ENCODE data around the gene FGGY. TPM values are rescaled to one million over a fixed set of nuclear protein-coding genes. Genes with fewer than 3 reads are reported as not detected.
"Not testable (repeated sequence)": the region's sequence is repeated elsewhere in the genome, so short reads cannot be mapped to it uniquely, and the experiment has no call there.

FGGY gene
- polyA plus RNA-seq, 1 donor = 11.6 TPM

DNA sequence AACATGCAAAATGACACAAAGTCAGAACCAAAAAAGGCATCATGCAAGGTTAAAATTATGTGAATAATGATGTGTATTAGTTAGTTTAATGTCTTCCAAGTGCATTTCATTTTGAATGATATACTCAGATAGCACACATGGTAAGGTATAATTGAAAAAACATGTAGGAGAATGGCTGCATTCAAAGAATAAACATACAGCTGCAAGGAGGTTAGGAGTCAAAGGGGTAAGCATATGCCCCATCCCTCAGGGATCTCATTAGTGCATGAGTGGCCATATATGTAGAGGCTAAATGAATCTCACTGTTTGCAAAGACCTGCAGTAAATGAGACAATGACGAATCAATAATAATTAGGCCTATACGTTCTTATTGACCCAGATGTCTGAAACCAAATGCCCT lies 338.2 kb downstream of the FGGY start:
- DNase-seq (ENCODE audit: low read depth) = no peak

DNA sequence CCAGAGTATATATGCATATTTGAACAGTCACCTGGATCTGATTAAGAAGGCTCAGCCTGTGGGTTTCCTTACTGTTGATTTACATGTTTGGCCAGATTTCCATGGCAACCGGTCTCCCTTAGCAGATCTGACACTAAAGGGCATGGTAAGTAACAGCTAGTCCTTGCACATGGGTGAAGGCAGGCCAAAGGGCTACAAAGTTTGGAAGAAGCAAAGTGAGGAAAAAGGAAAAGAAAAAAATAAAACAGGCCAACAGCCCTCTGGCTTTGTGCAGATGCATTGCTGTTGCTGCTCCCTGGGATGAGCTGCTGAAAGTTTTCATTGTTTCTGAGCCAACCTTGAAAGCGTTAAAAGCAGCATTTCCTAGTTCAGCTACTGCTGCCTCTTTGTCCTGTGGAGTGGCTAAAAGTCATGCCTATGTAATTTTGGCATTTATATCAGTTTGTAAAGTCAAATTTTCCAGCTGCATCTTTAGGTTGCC lies 341.4 kb downstream of the FGGY start:
- peak; percentile 45 for DNase-seq (ENCODE audit: low read depth)

DNA sequence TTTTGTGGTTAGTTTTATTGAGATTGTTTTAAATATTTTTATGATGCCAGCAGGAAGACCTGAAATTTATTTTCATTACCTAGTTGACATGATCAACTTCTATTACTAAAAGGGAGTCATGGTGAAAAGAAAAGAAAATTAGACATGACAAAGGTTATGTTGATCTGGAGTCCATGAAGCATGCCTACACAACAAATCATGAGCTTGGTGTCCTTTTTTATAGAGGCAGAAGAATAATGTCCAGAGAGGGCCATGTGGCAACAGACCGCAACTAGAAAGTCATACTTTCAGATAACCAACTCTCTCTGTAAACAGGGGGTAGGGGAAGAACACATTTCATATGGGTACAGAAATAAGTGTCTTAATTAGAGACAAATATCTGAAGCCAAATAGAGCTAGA lies 342.4 kb downstream of the FGGY start:
- no peak for DNase-seq (ENCODE audit: low read depth)

DNA sequence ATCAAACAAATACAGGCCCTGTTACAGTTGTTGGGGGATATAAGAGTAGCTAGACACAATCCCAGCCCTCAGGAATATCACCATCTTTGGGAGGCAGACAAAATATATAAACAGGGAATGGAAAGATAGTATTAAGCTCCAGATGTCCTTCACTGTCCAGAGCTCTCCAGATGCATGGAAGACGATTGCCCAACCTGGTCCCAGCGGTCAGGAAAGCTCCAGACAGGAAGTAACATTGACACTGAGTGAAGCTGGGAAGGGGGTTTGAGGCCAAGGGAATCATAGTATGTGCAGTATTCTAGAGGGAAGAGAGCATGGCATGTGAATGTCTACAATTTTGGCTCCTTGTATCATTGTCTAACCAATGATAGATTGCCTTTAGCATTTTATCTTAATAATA lies 344.0 kb downstream of the FGGY start:
- peak; percentile 26 for DNase-seq (ENCODE audit: low read depth)

DNA sequence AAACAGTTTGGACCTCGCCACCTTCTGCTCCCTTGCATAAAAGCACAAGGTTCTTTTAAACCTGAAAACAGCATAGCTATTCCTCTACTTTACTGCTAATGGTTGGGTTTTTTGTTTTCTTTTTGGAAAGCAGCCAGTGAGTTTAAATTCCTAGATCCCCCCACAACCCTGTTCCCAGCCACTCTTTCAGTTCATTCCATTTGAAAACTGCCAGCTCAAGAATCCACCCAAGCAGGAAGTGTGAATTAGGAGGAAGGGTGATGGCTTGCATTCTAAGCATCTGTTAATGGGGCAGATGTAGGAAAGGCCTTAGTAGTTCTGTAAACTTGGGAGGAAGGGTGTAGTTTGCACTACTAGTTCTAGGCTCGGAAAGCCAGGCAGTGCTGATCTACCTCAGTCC lies 344.9 kb downstream of the FGGY start:
- DNase-seq (ENCODE audit: low read depth) = no peak

DNA sequence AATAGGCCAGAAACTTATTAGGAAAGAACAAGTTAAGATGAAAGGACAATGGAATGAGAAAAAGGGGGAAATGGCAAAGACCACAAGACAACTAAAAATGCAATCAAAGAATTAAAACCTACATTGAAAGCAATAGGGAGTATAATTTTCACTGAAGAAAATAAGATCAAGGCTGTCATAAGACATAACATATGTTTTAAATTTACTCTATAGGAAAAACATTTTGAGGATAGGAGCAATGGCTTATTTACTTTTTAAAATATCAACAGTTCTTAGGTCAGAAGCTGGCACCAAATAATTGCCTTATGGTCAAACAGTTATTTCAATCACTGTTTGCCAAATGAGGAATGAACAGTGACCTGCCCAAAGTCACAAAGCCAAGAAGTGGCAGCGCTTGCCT lies 346.6 kb downstream of the FGGY start:
- DNase-seq (ENCODE audit: low read depth) = no peak

DNA sequence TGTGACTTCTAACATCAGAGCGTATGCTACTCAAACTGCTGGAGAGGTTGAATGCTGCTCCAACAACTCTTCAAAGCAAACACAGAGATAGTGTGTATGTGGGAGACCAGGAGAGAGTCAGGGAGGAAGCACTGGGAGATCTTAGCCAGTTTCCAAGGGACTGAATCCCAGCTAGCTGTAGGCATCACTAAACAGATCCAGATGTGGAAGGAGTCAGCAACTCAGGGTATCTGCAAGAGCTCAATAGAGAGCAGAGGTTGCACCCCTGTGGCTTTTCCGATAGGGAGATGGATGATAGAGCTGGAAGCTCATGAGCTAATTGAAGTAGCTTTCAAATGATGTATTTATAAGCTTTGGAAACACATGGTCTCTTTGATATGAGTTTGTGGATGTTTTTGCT lies 349.0 kb downstream of the FGGY start:
- DNase-seq (ENCODE audit: low read depth) = no peak

DNA sequence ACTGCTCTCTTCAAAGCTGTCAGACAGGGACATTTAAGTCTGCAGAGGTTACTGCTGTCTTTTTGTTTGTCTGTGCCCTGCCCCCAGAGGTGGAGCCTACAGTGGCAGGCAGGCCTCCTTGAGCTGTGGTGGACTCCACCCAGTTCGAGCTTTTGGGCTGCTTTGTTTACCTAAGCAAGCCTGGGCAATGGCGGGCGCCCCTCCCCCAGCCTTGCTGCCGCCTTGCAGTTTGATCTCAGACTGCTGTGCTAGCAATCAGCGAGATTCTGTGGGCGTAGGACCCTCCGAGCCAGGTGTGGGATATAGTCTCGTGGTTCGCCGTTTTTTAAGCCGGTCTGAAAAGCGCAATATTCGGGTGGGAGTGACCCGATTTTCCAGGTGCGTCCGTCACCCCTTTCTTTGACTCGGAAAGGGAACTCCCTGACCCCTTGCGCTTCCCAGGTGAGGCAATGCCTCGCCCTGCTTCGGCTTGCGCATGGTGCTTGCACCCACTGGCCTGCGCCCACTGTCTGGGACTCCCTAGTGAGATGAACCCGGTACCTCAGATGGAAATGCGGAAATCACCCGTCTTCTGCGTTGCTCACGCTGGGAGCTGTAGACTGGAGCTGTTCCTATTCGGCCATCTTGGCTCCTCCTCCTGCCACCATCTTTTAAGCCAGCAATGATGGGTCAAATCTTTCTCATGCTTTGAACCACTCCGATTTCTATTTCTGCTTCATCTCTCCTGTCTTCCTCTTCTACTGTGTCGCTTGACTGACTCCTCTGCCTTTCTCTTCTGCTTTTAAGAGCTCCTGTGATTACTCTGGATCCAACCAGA lies 356.5 kb downstream of the FGGY start:
- not testable (repeated sequence) for DNase-seq (ENCODE audit: low read depth)

DNA sequence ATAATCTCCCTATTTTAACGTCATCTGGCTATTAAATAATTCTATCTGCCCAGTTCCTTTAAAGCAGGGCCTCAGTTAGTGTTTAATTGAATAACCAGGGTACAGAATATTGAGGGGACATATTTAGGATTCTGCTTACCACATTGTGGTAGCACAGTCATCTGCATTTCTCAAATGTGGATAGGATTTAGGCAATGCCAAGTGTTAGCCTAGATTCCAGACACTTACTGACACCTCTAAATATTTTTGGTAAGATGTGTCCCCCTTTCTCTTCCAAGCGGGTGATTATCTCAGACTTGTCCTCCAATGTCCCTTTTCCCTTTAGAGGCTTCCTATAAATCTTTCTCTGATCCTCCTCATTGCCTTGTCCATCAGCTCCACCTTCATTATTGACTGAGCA lies 357.1 kb downstream of the FGGY start:
- DNase-seq (ENCODE audit: low read depth) = no peak

DNA sequence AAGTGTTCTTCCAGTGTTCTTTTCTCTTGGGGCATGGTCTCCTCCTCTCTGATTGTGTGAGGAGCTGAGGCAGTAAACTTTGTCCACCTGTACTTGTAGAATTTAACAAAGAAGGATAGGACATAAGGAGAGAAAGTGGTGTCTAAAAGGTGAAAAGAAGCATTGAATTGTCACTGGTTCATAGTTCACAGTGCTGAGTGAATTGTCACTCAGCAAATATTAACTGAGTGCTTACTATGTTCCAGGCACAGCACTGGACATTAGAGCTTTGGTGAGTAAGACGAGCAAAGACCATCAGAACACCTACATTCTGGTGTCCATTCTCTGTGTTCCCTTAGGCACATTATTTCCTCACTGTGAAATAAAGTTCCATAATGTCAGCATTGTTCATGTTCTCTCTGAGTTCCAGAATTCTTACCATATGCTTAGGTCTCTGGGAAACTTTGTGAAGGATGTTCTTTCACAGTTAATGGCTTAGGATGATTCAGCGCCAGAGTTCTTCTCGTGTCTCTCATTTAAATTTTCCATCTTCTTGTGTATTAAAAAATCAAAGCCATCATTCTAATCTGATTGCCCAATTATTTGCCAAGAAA lies 361.1 kb downstream of the FGGY start:
- DNase-seq (ENCODE audit: low read depth) = no peak

DNA sequence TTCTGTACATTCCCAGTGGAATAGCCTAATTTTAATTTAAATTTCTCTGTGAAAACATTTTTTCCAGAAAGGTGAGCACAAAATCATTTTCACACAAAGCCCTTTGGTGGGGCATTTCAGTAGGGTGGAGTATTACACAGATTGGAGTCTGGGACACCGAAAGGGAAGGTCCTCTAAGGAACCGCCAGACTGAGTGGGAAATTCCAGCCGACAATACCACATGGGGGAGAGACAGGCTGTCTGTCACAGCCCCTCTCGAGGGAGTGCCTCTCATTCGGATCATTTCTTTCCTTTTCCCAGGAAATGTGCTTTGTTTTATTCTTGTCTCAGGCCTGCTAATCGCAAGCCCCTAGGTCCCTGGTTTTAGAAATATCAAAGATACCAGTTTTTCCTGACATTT lies 367.3 kb downstream of the FGGY start:
- no peak for DNase-seq (ENCODE audit: low read depth)

DNA sequence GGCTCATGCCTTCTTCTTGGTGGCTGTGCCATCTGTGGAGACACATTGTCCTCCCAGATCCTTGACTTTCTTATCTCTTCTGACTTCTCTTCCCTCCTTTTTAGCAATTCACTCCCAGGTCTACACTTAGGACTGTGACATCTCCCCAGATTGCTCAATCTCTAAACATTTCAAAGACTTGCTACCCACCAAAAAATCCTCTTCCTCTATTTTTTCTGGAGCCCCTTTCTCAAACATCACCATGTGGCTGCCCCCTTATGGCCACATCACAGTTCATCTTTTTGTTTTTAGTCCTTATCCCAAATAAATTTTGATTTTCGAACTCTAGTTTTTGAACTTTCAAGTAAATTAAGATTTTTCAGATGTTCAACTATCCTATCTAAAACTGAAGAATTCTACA lies 369.2 kb downstream of the FGGY start:
- no peak for DNase-seq (ENCODE audit: low read depth)

DNA sequence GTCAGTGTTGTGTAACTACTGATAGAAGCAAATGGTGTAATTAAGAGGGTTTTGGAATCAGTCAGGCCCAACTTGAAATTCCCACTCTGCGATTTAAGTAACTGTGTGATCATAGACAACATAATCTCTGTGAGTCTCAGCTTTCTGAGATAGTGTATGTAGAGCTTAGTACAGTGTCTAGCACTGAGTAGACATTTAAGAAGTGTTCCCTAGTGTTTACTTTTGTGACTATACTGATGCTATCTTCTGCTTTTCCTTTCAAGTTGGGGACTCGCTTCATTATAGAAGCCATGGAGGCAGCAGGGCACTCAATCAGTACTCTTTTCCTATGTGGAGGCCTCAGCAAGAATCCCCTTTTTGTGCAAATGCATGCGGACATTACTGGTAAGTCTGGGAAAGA lies 370.1 kb downstream of the FGGY start:
- no peak for DNase-seq (ENCODE audit: low read depth)

DNA sequence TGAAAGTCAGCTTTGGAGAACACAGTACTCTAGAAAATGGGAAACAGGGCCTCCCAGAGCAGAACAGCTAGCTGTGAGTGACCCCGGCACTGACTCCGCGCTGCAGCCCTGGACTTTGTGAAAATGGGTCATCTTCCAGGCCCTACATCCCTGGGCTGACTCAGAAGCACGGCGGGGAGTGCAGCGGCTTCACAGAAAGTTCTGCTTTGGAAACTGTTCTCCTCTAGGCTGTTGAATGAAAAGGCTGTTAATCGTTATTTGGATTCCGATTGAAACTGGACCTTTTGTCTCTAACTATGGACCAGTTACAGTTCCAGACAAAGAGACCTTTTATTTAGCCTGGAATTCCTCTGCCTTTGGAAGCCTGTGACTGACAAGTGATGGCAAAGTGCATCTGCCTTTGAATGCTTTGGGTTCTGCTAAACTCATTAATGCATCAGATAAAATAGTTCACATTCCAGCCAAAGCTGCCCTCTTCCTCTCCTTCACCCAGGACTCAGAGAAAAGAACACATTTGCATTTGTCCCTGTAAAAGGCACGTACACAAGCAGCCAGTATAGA lies 372.9 kb downstream of the FGGY start:
- DNase-seq (ENCODE audit: low read depth) = no peak

DNA sequence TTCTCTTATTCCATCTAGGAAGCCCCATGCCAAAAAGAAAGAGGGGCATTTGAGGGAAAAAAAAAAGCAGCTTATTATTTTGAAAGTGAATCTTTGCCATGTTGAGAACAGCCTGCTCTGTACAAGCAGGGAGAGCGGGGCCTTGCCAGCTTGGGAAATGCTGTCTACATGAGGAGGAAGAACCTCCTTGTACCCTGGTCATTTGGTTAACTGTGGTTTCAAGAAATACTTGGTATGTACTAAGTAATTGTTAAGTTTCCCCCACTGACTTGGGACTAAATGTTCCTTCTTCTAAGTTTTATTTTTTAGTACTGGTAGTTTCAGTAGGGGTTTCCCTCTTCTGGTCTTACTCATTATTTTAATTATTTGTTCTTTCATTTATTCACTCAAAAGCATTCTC lies 373.8 kb downstream of the FGGY start:
- DNase-seq (ENCODE audit: low read depth) = no peak

DNA sequence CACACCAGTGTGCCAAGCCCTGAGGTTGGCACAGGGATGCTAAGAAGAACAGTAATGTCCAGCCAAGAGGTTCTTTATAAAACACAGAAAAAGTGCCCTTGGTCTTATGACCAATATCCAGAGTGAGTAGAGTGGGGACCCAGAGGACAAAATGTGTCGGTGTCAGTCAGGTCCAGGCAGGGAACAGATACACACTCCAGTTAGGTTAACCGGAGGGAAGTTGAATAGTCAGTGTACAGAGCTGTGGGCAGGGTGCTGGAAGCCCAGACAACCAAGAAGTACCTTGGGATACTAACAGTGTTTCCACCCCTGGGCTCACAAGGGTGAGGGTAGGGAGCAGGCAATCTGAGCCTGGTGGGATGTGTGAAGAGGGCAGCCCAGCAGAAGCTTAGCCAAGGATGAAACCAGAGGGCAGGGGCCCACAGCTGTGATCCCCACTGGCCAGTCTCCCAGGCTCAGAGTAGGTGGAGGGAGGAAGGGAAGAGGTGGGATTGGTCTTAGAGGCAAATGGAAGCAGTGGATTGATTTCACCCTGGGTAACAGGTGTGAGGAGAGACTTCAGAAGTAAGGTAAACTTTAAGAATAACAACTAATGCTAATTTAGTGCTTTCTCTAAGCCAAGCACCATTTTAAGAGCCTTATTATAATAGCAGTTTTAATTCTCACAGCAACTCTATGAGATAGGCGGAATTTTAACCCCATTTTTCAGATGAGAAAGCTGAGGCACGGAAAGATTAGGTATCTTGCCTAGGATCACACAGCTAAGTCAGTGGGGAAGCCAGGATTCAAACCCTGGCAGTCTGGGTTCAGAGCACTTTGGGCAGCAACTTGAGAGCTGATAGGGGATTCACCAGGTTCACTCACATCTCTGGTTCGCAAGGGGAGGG lies 374.4 kb downstream of the FGGY start:
- no peak for DNase-seq (ENCODE audit: low read depth)

DNA sequence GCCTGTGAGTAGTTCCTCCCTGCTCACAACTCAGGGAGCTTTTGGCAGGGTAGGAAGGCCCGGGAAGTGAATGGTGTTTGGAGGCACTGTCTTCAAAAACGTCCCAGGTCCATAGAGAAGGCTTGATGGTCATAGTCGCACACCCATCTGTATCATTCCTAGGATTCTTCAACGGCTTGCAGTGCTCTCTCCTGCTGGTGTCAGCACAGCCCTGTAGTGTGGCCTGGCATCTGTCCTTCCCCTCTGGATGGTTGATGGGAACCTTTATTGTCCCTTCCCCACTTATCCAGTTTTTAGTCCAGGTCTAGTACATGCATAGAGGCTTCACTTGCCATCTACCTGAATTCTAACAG lies 375.0 kb downstream of the FGGY start:
- no peak for DNase-seq (ENCODE audit: low read depth)

DNA sequence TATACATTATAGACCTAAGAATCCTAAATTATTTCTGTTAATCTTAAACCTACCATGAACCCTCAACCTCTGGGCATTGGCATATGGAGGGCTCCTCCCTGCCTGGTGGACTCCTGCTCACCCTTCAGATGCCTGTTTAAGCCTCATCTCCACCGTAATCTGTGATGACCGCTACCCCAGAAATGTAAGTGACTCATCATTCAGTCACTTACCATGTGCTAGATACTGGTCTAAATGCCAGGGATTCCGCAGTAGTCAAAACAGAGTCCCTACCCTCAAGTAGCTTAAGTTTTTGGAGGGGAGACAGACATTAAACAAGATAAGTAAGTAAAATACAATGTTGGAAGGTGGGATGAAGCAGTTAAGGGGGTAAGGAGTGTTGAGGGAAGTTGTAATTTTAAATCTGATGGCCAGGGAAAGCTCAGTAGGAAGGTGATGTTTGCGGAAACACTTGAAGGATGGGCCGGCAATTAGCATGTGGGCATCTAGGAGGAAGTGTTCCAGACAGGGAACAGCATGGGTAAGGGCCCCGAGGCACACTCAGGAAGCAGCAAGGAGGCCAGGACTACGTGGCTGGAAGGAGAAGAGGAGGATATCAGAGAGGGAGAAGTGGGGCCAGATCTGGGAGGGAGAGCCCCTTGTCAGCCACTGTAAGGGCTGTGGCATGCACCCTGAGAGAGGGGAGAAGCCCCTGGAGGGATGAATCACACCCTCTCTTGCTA lies 376.1 kb downstream of the FGGY start:
- DNase-seq (ENCODE audit: low read depth) = no peak

DNA sequence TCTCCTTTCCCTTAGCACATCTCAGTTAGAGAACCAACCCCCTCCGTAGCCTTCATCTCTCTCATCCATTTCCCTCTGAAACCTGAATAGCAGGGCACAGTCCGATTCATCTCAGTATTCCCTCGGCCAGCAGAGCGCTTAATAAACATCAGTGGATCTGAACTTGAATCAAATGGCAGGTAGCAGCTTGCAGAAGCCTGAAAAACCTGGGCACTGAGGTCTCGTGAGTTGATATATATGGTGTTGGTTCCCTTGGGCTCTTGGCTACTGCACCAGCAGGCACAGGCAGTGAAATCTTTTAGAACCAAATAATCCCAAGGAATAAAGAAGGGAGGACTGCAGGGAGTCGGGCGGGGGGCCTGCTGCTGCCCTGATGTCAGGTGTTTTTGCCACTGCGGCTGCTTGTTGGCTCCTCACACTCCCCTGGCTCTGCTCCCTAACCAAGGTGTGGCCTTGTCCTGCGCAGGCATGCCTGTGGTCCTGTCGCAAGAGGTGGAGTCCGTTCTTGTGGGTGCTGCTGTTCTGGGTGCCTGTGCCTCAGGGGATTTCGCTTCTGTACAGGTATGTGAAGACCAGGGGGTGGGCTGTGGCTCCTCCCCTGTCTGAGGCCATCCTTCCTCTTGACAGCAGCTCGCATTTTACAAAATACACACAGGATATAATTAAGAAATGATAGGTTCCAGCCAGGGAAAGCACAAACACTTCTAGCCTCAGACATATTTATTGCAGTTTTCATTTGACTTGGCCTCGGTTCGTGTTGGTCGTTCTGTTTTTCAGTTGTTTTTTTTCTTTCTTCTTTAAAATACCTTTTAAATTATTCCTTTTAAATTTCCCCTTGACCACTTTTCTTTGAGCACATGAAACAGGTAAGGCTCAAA lies 376.9 kb downstream of the FGGY start:
- no peak for DNase-seq (ENCODE audit: low read depth)

DNA sequence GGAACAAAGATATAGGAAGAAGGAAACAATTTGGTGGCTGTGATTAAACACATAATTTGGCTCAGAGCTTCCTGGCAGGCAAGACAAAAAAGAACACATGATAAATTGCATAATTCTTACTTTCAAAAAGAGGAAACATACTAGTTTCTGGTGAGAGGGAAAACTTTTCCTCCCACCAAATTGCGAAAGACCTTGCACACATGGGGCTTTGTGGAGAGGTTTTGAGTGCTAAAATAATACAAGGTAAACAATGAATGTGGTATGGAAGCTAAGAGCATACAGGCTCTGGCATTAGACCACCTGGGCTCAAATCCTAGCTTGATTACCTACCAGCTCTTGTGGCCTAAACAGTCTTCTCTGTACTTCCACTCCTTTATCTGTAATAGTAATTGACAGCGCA lies 377.7 kb downstream of the FGGY start:
- DNase-seq (ENCODE audit: low read depth) = no peak

DNA sequence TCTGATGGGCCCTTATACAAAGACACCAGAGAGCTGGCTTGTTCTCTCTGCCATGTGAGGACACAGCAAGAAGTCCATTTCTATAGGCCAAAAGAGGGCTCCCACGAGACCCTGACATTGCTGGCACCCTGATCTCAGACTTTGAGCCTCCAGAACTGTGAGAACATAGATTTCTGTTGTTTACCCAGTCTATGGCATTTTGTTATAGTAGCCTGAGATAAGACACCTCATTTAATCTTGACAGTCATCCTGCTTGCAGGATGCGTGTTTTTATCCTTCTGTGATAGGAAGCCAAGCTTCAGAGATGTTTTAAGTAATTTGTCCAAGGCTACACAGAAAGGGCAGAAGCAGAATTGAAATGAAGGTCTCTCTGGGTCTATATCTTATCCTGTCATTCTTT lies 379.0 kb downstream of the FGGY start:
- no peak for DNase-seq (ENCODE audit: low read depth)

Data from forelimb muscle (tissue), 1 donor.